IMR-90 (cell line): ENCODE data around the gene ANKLE1. TPM values are rescaled to one million over a fixed set of nuclear protein-coding genes. Genes with fewer than 3 reads are reported as not detected.

Experiments
- ATAC-seq: fragments of 200-7000 bp; cut with Tn5 transposase; 2 replicates; pipeline ENCODE4 v1.9.1; 2020; ENCODE audit warnings: low read depth, mild to moderate bottlenecking, moderate library complexity
- BruUV-seq: library from RNA; stranded (reverse); fragments of 400-500 nt; replicated peaks from 2 replicates; lab custom pipeline; 2021; lab: Mats Ljungman, UMichigan
- CTCF ChIA-PET: fragments of 300-600 bp; formaldehyde crosslinking; extraction: SDS; loops from one replicate; lab custom pipeline; 2021; ENCODE audit warnings: antibody characterized with exemption; lab: Yijun Ruan, JAX
- POLR2A ChIA-PET: fragments of 300-600 bp; sonication (Branson Sonifier 250); formaldehyde crosslinking; loops from one replicate; lab custom pipeline; 2022; ENCODE audit warnings: antibody characterized with exemption; ENCODE audit not compliant: unreplicated experiment; lab: Charles Lee
- DNase-seq: peaks from one replicate; pipeline ENCODE4 v3.0.0; 2013
- H2AFZ ChIP-seq: replicated peaks from 2 replicates; pipeline ENCODE3; 2013; ENCODE audit warnings: low read length, mild to moderate bottlenecking; ENCODE audit not compliant: poor library complexity
- H2AK5ac ChIP-seq: 2 replicates; pipeline ENCODE4 v1.6.1; 2013; ENCODE audit warnings: low read depth, low read length, inconsistent platforms
- H2AK9ac ChIP-seq: replicated peaks from 2 replicates; pipeline ENCODE3; 2013; ENCODE audit warnings: mild to moderate bottlenecking, low read depth, low read length, moderate library complexity; ENCODE audit not compliant: poor library complexity
- H2BK120ac ChIP-seq: 2 replicates; pipeline ENCODE4 v1.6.1; 2013; ENCODE audit warnings: low read depth, low read length, inconsistent platforms
- H2BK15ac ChIP-seq: 3 replicates; pipeline ENCODE4 v1.6.1; 2013; ENCODE audit warnings: low read depth, low read length, inconsistent platforms
- H2BK20ac ChIP-seq: 2 replicates; pipeline ENCODE4 v1.6.1; 2013; ENCODE audit warnings: low read depth, mild to moderate bottlenecking, inconsistent platforms, low read length, moderate library complexity
- H2BK5ac ChIP-seq: 2 replicates; pipeline ENCODE4 v1.6.1; 2013; ENCODE audit warnings: mild to moderate bottlenecking, low read depth, low read length, inconsistent platforms; ENCODE audit not compliant: poor library complexity, severe bottlenecking
- H3K14ac ChIP-seq: replicated peaks from 2 replicates; pipeline ENCODE4 v1.6.1; 2013; ENCODE audit warnings: low read depth, low read length, inconsistent platforms
- H3K18ac ChIP-seq: 2 replicates; pipeline ENCODE4 v1.6.1; 2013; ENCODE audit warnings: low read depth, low read length, control low read depth
- H3K23ac ChIP-seq: 2 replicates; pipeline ENCODE4 v1.6.1; 2013; ENCODE audit warnings: low read depth, low read length, inconsistent platforms
- H3K27ac ChIP-seq: 2 replicates; pipeline ENCODE4 v1.5.1; 2013; ENCODE audit warnings: mild to moderate bottlenecking, control low read depth, low read length; ENCODE audit not compliant: insufficient read depth
- H3K27me3 ChIP-seq: 2 replicates; pipeline ENCODE4 v1.6.1; 2013; ENCODE audit warnings: low read length; ENCODE audit not compliant: control insufficient read depth, insufficient read depth
- H3K36me3 ChIP-seq: 2 replicates; pipeline ENCODE4 v1.6.1; 2013; ENCODE audit warnings: low read length, mixed read lengths; ENCODE audit not compliant: control insufficient read depth, insufficient read depth
- H3K4ac ChIP-seq: 2 replicates; pipeline ENCODE4 v1.6.1; 2013; ENCODE audit warnings: low read depth, low read length, inconsistent platforms
- H3K4me1 ChIP-seq: 2 replicates; pipeline ENCODE4 v1.6.1; 2013; ENCODE audit warnings: low read length, mixed read lengths; ENCODE audit not compliant: control insufficient read depth, insufficient read depth
- H3K4me2 ChIP-seq: 2 replicates; pipeline ENCODE4 v1.6.1; 2013; ENCODE audit warnings: low read depth, mild to moderate bottlenecking, control low read depth, low read length, moderate library complexity
- H3K4me3 ChIP-seq: 2 replicates; pipeline ENCODE4 v1.5.1; 2013; ENCODE audit warnings: low read depth, mild to moderate bottlenecking, control low read depth, low read length, moderate library complexity; ENCODE audit not compliant: insufficient read depth
- H3K56ac ChIP-seq: 2 replicates; pipeline ENCODE4 v1.6.1; 2013; ENCODE audit warnings: low read length, inconsistent platforms; ENCODE audit not compliant: insufficient read depth; ENCODE audit errors: extremely low read depth
- H3K79me1 ChIP-seq, 2 experiments: 2 replicates each; pipeline ENCODE4 v1.6.1; 2013; ENCODE audit warnings: low read length in 2 of 2, inconsistent platforms in 1 of 2, low read depth in 1 of 2
- H3K9ac ChIP-seq: 2 replicates; pipeline ENCODE4 v1.6.1; 2013; ENCODE audit warnings: low read depth, low read length, control low read depth
- H3K9me1 ChIP-seq: 2 replicates; pipeline ENCODE4 v1.6.1; 2013; ENCODE audit warnings: low read length, inconsistent platforms; ENCODE audit not compliant: insufficient read depth
- H3K9me3 ChIP-seq: 2 replicates; pipeline ENCODE4 v1.6.1; 2013; ENCODE audit warnings: low read length; ENCODE audit not compliant: control insufficient read depth, insufficient read depth
- H4K20me1 ChIP-seq: 2 replicates; pipeline ENCODE4 v1.6.1; 2013; ENCODE audit warnings: low read length, inconsistent platforms; ENCODE audit not compliant: insufficient read depth
- H4K5ac ChIP-seq: 2 replicates; pipeline ENCODE4 v1.6.1; 2013; ENCODE audit warnings: mild to moderate bottlenecking, low read depth, low read length, control low read depth
- H4K8ac ChIP-seq, 2 experiments: 2 replicates each; pipeline ENCODE4 v1.6.1; 2013; ENCODE audit warnings: low read depth in 2 of 2, low read length in 2 of 2, control low read depth in 1 of 2, inconsistent platforms in 1 of 2
- H4K91ac ChIP-seq: 2 replicates; pipeline ENCODE4 v1.6.1; 2013; ENCODE audit warnings: low read depth, low read length, inconsistent platforms; ENCODE audit not compliant: insufficient read depth
- CHD1 ChIP-seq: IDR thresholded peaks from 2 replicates; pipeline ENCODE4 v1.6.1; 2012; ENCODE audit warnings: low read depth, low read length, improper control_type of control experiment
- FOS ChIP-seq: fragments of 150-350 bp; IDR thresholded peaks from 2 replicates; pipeline ENCODE4 v1.6.1; 2016; ENCODE audit warnings: low read depth, low read length
- MAFK ChIP-seq: IDR thresholded peaks from 2 replicates; pipeline ENCODE4 v1.6.1; 2012; ENCODE audit warnings: low read depth, low read length, improper control_type of control experiment
- MAZ ChIP-seq: IDR thresholded peaks from 2 replicates; pipeline ENCODE4 v1.6.1; 2012; ENCODE audit warnings: low read depth, mild to moderate bottlenecking, low read length, improper control_type of control experiment, moderate library complexity, borderline replicate concordance
- MXI1 ChIP-seq: IDR thresholded peaks from 2 replicates; pipeline ENCODE4 v1.6.1; 2012; ENCODE audit warnings: low read depth, mild to moderate bottlenecking, low read length, moderate library complexity, borderline replicate concordance
- NFE2L2 ChIP-seq: fragments of 150-350 bp; IDR thresholded peaks from 2 replicates; pipeline ENCODE4 v1.6.1; 2016; ENCODE audit warnings: low read depth, mild to moderate bottlenecking, low read length
- POLR2A ChIP-seq: IDR thresholded peaks from 2 replicates; pipeline ENCODE4 v1.6.1; 2012; ENCODE audit warnings: mild to moderate bottlenecking, low read depth, low read length
- RCOR1 ChIP-seq: IDR thresholded peaks from 2 replicates; pipeline ENCODE4 v1.6.1; 2012; ENCODE audit warnings: mild to moderate bottlenecking, low read length, improper control_type of control experiment; ENCODE audit not compliant: insufficient replicate concordance
- RFX5 ChIP-seq: IDR thresholded peaks from 2 replicates; pipeline ENCODE4 v1.8.0; 2012; ENCODE audit warnings: low read depth, mild to moderate bottlenecking, low read length, moderate library complexity
- SMC3 ChIP-seq: fragments of 150-350 bp; IDR thresholded peaks from 2 replicates; pipeline ENCODE4 v1.6.1; 2016; ENCODE audit warnings: low read depth, mild to moderate bottlenecking, antibody characterized with exemption, low read length, moderate library complexity
- WGBS, 2 experiments: methylation state at CpG; one replicate each; pipeline versions ENCODE4 v1.1.5 to v1.1.7; 2013; ENCODE audit warnings: missing lambda C conversion rate in 2 of 2; ENCODE audit not compliant: insufficient read length in 1 of 2; ENCODE audit errors: extremely low coverage in 2 of 2; 5-methylcytosine and 5-hydroxymethylcytosine counted together
- dilution Hi-C: fragments of 300-500 bp; cut with HindIII; formaldehyde crosslinking; loops from one replicate; pipeline ENCODE4 v1.14.3; 2018; ENCODE audit warnings: low sequenced_read_pairs; ENCODE audit not compliant: unreplicated experiment
- in situ Hi-C: fragments of 300-500 bp; cut with MboI; formaldehyde crosslinking; loops from 3 replicates; pipeline ENCODE4 v1.14.3; 2019; ENCODE audit warnings: low sequenced_read_pairs, inconsistent platforms, mixed read lengths
- intact Hi-C: fragments of 100-400 bp; cut with micrococcal nuclease; formaldehyde crosslinking; loops from 2 replicates; pipeline ENCODE4 v1.10.0; 2022
- polyA plus RNA-seq, 3 experiments: library from polyadenylated mRNA; depleted of rRNA; stranded (reverse); fragments of >200 nt; gene quantifications; 2 replicates each; pipeline ENCODE4 v1.2.3, GENCODE V29; 2012; ENCODE audit warnings: low replicate concordance in 1 of 3
- total RNA-seq: library from RNA; depleted of rRNA; stranded (reverse); fragments of >200 nt; gene quantifications from 2 replicates; pipeline ENCODE4 v1.2.3, GENCODE V29; 2012
- TF ChIP-seq, protein P1 (sequence below): conservative IDR thresholded peaks from 2 replicates; pipeline ENCODE4 v1.5.1; 2012; ENCODE audit warnings: mild to moderate bottlenecking, low read depth, low read length, improper control_type of control experiment

Gene ANKLE1
- total and polyA plus RNA-seq, 2 of the 4 experiments (the other 2 are of a cell fraction): under 0.01 to 0.87 TPM

DNA sequence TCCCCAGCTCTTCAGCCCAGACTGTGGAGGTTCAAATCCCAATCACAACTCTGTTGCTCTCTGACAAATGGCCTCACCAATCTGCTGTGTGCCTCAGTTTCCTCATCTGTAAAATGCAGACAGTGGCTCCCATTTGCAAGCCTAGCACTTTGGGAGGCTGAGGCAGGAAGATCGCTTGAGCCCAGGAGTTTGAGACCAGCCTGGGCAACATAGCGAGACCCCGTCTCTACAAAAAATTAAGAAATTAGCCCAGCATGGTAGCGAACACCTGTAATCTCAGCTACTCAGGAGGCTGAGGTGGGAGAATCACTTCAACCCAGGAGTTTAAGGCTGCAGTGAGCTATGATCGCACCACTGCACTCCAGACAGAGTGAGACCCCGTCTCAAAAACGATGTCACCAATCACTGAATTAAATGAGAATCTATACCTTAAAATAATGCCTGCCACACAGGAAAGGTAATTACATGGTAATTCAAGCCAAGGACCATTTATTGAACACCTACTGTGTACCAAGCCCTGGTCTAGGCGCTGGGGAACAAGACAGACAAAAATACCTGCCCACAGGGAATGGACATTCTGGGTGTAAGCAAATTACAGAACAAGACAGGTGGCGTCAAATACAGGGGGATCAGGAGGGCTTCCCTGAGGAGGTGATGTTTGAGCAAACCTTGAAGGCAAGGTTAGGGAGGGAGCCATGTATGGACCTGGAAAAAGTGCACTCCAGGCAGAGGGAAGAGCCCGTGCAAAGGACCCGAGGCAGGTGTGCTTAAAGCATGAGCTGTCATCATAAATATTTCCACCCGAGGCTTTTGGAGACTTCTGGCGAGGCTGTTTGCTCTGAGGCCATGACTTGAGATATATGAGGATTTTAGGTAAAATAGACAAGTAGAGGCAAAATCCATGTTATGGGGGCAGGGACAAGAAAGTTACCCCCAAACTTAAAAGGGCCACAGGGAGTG, 43.7 kb upstream of the ANKLE1 start (continued):
- TF ChIP-seq SMC3: no peak

DNA sequence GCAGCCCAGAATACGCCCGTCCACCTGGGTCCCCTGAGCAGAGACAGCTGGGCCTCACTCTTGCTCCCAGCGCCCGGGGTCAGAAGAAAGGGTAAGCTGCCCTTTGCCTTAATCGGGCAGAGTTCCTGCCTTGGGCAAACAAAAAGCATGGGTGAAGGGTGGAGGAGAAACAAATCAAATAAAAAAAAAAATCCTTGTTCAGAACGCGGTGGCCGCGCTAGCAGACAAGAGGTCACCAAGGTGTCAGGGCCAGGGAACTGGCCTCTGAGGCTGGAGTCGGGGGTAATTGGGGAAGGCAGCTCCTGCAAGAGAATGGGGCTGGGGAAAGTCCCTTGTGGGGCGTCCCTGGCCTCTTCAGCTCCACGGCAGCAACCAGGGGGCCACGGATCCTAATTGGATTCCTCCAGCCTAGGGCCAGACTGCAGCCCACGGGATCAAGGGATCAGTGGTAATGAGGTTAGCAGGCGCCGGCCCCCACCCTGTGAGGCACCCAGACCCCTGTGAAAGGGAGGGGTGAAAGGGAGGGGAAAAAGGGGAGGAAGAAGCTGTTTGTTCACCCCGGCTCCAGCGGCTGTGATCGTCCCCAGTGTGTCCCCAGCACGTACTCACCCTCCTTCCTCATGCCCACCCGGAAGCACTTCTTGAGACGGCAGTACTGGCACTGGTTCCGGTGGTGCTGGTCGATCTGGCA, 41.5 kb upstream of the ANKLE1 start:
- DNase-seq: no peak
- Histone ChIP-seq H3K79me1 (peaks cover 32 to 63% of the 10 kb centered on the region in 2 experiments), H3K4ac (no peak overlapping the region), H2AK9ac (no peak overlapping the region), H4K5ac (no peak overlapping the region), H3K9me3 (no peaks in the 10 kb centered on the region), H2BK120ac (no peak overlapping the region), H3K4me3 (no peak overlapping the region), H2BK15ac (no peak overlapping the region), H2AFZ (no peak overlapping the region), H3K4me1 (peaks cover 10% of the 10 kb centered on the region; the same call in 1 of the 2 replicates), H3K23ac (no peak overlapping the region), H3K4me2 (no peak overlapping the region), H2BK5ac (no peak overlapping the region), H3K36me3 (peaks cover 19% of the 10 kb centered on the region), H4K91ac (no peak overlapping the region), H3K56ac (no peak overlapping the region), H3K27me3 (no peaks in the 10 kb centered on the region), H2AK5ac (no peak overlapping the region), H3K14ac (no peak overlapping the region), H3K9me1 (peaks cover 6% of the 10 kb centered on the region; the same call in 1 of the 2 replicates), H3K27ac (no peak overlapping the region), H3K18ac (no peak overlapping the region), H4K20me1 (peaks cover 31% of the 10 kb centered on the region), H2BK20ac (no peak overlapping the region), H4K8ac (no peak overlapping the region), H3K9ac (no peak overlapping the region)
- in situ Hi-C loops (no loop called here), intact Hi-C loops (no loop called here), dilution Hi-C loops (no loop called here)
- no peak for ATAC-seq
- POLR2A ChIA-PET: no interaction called here
- 87% methylated on average over 4 of the region's 24 CpGs; no CpG with 5 or more reads in 1 of the 2 experiments for WGBS, 2 experiments
- CTCF ChIA-PET: no interaction called here
- BruUV-seq: no TSS peak
- TF ChIP-seq SMC3 (no peak), MAZ (no peak), NFE2L2 (no peak), FOS (no peak), POLR2A (no peak), CHD1 (no peak), MAFK (no peak), MXI1 (no peak), RCOR1 (no peak), RFX5 (no peak)
- TF ChIP-seq, protein P1, sequence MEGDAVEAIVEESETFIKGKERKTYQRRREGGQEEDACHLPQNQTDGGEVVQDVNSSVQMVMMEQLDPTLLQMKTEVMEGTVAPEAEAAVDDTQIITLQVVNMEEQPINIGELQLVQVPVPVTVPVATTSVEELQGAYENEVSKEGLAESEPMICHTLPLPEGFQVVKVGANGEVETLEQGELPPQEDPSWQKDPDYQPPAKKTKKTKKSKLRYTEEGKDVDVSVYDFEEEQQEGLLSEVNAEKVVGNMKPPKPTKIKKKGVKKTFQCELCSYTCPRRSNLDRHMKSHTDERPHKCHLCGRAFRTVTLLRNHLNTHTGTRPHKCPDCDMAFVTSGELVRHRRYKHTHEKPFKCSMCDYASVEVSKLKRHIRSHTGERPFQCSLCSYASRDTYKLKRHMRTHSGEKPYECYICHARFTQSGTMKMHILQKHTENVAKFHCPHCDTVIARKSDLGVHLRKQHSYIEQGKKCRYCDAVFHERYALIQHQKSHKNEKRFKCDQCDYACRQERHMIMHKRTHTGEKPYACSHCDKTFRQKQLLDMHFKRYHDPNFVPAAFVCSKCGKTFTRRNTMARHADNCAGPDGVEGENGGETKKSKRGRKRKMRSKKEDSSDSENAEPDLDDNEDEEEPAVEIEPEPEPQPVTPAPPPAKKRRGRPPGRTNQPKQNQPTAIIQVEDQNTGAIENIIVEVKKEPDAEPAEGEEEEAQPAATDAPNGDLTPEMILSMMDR: no peak
